ENCODE data around the gene ZNF565. TPM values are rescaled to one million over a fixed set of nuclear protein-coding genes. Genes with fewer than 3 reads are reported as not detected.

ZNF565 gene
- total and polyA plus RNA-seq, 2 of the 13 experiments (the other 11 are each of a cell fraction or from before 2014, with no cell fraction given) = 1.8 to 5.2 TPM

- TF ChIP-seq PAXIP1 (CRISPR knock-in tag; conservative IDR thresholded peaks at IDR 0.05) (0 out of 2 replicates have a peak, but pooled peaks have one; percentile 26), ZNF326 (CRISPR knock-in tag; IDR thresholded peaks at IDR 0.05; ENCODE audit: borderline replicate concordance) (peak; percentile 44; the same call in 1 of the 2 replicates), ZNF740 (CRISPR knock-in tag; IDR thresholded peaks at IDR 0.05) (no peak), ZEB1 (IDR thresholded peaks at IDR 0.05; ENCODE audit: insufficient replicate concordance, low read depth) (no peak), ZNF770 (CRISPR knock-in tag; IDR thresholded peaks at IDR 0.05) (peak; percentile 88), ZNF432 (CRISPR knock-in tag; IDR thresholded peaks at IDR 0.05; ENCODE audit: borderline replicate concordance) (no peak), NR0B2 (CRISPR knock-in tag; IDR thresholded peaks at IDR 0.05) (no peak), CBX1 (IDR thresholded peaks at IDR 0.05; ENCODE audit: low read depth) (peak; percentile 82), HOXA9 (CRISPR knock-in tag; IDR thresholded peaks at IDR 0.05; ENCODE audit: borderline replicate concordance) (no peak), ZNF816 (CRISPR knock-in tag; IDR thresholded peaks at IDR 0.05; ENCODE audit: borderline replicate concordance) (no peak), PLRG1 (conservative IDR thresholded peaks at IDR 0.05) (no peak), PPARG (CRISPR knock-in tag; conservative IDR thresholded peaks at IDR 0.05) (peak; percentile 67), NONO (IDR thresholded peaks at IDR 0.05) (no peak), NONO (CRISPR knock-in tag; conservative IDR thresholded peaks at IDR 0.05) (peak; percentile 92), GATA4 (IDR thresholded peaks at IDR 0.05; ENCODE audit: borderline replicate concordance, low read depth) (no peak), FLYWCH1 (CRISPR knock-in tag; IDR thresholded peaks at IDR 0.05) (no peak), ZGPAT (CRISPR knock-in tag; IDR thresholded peaks at IDR 0.05) (peak; percentile 94), SMARCC2 (IDR thresholded peaks at IDR 0.05) (no peak), POLR2AphosphoS5 (IDR thresholded peaks at IDR 0.05; ENCODE audit: low read depth, low read length) (peak; percentile 65), GLMP (CRISPR knock-in tag; IDR thresholded peaks at IDR 0.05; ENCODE audit: borderline replicate concordance) (no peak)
Observed at GRCh38 chr19:36139473-36140303, 74.8 kb downstream of the ZNF565 start, which contains the start of gene CAPNS1 (continued).

All from HepG2 (cell line).